GM10266 (cell line): ENCODE results near the gene CRTAC1.
A peak's percentile ranks its signal among the peaks of the same experiment; 100 is the strongest.

Source experiments
- DNase-seq: peaks from one replicate; pipeline ENCODE4 v3.0.0; 2012; ENCODE audit errors: extremely low spot score
- TF ChIP-seq, protein P1 (sequence below): IDR thresholded peaks from 2 replicates; pipeline ENCODE4 v1.5.1; 2012; ENCODE audit warnings: mild to moderate bottlenecking, low read depth; ENCODE audit not compliant: control insufficient read depth, insufficient read depth; ENCODE audit errors: missing control alignments

The CRTAC1 gene

DNA sequence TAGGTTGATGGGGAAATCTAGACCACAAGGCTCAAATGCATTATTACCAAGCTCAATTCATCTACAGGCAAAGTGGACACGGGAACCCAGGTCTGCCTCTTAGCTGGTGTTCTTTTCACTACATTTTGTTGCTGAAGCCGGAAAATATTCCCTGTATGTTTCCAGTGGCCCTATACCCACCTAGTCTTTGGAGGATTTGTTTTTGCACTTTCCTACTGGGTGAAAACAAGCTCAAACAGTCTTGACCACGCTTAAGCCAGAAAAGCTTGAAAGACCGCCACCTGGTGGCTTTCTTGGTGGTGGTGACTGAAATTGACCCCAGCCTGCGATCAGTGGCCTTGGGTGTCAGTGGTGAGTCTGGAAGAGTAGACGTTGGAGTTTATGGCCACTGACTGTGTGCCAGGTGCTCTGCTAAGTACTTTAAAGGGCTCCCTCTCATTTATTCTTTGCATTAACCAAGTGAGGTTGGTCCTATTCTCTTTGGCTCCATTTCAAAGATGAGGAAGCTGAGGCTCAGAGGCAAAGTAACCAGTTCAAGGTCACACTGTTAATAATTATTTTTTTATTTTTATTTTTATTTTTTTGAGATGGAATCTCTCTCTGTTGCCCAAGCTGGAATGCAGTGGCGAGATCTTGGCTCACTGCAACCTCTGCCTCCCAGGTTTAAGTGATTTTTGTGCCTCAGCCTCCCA lies 11.1 kb upstream of the CRTAC1 start:
- DNase-seq: peak; percentile 64
- TF ChIP-seq, protein P1, sequence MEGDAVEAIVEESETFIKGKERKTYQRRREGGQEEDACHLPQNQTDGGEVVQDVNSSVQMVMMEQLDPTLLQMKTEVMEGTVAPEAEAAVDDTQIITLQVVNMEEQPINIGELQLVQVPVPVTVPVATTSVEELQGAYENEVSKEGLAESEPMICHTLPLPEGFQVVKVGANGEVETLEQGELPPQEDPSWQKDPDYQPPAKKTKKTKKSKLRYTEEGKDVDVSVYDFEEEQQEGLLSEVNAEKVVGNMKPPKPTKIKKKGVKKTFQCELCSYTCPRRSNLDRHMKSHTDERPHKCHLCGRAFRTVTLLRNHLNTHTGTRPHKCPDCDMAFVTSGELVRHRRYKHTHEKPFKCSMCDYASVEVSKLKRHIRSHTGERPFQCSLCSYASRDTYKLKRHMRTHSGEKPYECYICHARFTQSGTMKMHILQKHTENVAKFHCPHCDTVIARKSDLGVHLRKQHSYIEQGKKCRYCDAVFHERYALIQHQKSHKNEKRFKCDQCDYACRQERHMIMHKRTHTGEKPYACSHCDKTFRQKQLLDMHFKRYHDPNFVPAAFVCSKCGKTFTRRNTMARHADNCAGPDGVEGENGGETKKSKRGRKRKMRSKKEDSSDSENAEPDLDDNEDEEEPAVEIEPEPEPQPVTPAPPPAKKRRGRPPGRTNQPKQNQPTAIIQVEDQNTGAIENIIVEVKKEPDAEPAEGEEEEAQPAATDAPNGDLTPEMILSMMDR: peak; percentile 79

DNA sequence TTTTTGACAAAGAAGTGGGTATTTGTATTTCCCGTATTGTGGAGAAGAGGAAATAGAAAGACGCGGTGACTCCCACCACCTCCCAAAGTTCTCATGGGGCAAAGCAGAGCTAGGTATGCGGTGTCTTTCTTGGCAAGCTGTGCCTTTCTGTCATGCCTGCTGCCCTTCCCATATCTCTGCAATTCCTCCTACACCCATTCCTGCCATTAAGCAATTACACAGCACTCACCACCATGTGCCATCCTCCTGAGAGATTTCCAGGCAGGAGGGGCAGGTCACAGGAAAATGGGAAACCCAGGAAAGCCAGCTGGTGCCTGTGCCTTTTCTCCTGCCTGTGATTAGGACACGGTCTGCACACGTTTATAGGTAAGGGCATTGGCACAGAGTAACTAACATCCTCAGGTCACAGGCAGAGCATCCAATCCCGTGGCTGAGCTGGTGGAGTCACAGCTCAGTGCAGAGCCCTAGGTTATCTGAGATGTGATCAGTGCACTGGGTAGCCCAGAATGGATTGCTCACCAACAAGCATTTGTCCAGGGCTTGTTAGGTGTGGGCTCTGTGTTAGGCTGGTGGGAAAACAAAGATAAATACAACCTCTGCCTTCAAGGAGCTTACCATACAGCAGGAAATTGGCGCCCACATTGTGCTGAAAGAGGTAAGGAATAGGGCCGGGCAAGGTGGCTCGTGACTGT lies 9.4 kb upstream of the CRTAC1 start:
- no peak for DNase-seq
- TF ChIP-seq, protein P1: no peak

DNA sequence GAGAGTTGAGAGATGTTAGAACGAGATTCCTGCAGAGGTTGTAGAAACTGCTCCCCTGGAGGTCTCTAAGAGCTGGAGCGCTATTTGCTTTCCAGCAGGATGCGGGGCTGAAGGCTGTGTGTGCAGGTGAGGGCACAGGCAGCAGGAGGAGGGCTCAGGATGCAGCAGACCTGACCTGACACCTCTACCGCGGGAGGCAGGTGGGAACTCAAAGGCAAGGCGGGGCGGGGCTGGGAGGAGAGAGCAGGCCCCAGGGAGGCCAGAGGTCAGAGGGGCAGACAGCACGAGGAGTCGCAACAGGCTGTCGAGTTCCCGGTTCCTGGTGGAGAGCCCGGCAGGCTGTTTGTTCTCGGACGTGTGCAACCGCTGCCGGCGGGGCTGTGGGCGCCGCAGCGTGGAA lies 7.9 kb upstream of the CRTAC1 start:
- TF ChIP-seq, protein P1: no peak
- no peak for DNase-seq

DNA sequence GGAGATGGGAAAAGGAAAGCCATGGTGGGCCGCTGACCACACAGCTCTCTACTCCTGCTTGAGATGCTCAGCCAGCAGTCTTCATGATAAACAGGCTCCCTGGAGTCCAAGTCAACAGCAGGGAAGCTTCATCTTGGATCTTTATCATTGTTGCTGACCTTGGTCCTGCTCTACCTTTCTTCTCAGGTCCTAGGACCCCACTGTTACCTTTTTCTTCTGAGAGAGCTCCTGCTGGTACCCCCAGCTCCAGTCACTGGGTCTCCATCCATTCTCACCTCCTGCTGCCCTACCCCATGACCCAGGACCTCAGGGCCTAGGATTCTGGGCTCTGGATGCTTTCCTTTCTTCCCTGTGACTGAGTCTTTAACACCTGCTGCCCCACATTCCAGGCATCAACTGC lies 5.2 kb upstream of the CRTAC1 start:
- TF ChIP-seq, protein P1: no peak
- DNase-seq: no peak

DNA sequence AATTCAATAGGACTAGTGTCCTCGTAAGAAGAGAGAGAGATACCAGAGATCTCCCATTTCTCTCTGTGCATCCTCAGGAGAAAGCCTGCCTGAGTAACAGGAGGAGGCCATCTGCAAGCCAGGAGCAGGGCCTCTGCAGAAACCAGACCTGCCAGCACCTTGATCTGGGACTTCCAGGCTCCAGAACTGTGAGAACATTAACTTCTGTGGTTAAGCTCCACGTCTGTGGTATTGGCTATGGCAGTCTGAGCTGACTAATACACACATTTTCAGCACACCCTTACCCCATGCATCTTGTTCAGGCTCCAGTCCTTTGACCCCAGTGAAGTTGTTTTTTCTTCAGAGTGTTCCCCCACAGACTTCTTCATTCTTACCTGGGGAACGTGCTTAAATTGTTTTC lies 3.1 kb upstream of the CRTAC1 start:
- TF ChIP-seq, protein P1: no peak
- DNase-seq: no peak

DNA sequence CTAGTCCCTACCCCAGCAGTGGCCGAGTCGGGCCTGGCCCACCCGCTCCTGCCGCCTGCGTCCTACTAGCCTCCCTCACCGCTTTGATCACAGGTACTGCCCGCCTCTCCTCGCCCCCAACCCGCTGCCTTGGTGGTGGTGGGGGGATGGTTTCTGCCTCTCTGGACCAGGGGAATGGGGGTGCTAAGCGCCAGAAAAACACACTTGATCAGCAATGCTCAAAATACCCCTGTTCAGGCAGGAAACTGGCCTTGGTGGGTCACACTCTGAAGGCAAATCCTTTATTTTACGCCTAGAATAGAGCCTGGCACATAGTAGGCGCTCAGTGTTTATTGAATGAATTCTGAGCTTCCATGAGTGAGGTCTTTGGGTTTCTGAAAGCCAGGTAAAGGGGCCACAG lies 1.0 kb upstream of the CRTAC1 start:
- no peak for DNase-seq

More for the DNA sequence above, 1.0 kb upstream of the CRTAC1 start:
- TF ChIP-seq, protein P1: no peak
